D341Med (cell line): ENCODE data around the gene CCDC24.

Experiments used
- DNase-seq: peaks from one replicate; pipeline ENCODE4 v3.0.0; 2012; ENCODE audit warnings: low spot score

CCDC24 gene

DNA sequence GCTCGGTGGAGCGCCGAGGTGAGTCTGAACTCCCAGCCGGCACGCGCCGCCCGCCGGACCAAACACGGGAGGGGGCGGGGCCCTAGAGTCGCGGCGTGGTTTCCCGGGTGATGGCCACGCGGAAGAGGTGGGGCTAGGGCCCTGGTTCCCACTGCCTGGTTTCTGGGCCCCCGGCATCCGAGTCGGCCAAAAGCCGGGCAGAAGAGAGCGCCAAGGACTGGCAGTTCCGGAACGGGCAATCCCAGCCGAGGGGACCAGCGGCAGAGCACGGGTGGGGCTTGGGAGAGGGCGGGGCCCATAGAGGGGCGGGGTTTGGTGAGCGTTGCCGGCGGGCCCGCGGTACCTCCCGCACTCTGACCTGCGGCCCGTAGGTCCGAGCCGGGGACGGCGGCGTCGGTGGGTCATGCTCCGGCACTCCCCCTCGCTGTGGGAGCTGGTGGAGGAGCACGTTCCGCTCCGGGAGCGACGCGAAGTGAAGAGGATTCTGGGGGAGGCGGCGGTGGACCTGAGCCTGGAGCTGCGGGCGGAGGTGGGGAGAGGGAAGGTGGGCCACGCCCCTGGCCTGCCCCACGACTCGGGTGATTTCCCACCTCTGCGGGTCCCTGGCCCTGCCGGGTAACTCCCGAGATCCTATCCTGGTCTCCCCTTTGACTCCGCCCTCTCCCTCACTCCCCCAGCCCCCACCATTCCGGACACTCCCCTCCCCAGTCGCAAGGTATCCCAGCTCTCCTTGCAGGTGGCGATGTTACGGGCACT lies at the start of gene CCDC24:
TSS of gene CCDC24 (plus strand) at position 124 of the 756 bp plus-strand sequence. CDS start at position 404, 280 bp downstream.
- peak; percentile 84 for DNase-seq

DNA sequence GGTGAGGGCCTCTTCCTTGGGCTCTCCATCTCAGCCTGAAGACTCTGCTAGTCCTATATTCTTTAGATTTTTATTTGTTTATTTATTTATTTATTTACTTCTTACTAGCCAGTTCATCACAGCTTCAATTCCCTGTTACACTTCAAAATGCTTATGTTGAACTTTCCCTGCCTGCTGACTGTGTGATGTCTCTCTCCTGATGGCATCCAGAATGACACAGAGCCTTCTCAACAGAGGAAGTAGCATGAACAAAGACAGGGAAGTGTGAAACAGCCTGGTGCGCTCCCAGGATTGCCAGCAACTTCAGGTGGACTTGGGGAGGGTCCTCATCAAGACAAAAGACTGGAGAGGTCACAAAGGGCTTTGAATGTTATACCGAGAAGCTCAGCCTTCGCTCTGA lies 49.0 kb upstream of the CCDC24 start:
- DNase-seq, result no peak

DNA sequence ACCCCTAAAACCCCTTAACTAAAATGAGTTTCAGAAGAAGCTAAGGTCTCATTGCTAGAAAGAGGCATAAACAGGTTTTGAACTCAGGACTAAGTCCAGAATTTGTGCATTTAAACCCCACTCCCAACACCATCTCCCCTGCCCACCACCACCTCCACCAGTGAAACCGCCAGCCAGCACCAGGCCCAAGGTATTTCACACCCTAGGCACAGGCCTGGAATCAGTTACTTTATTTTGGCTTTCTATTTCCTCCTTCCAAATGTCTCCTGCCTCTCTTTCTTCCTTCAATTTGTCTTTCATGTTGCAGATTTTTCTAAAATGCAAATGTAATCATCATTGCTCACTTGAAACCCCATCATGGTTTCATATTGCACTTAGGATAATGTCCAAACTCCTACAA lies 46.5 kb upstream of the CCDC24 start:
- no peak for DNase-seq

DNA sequence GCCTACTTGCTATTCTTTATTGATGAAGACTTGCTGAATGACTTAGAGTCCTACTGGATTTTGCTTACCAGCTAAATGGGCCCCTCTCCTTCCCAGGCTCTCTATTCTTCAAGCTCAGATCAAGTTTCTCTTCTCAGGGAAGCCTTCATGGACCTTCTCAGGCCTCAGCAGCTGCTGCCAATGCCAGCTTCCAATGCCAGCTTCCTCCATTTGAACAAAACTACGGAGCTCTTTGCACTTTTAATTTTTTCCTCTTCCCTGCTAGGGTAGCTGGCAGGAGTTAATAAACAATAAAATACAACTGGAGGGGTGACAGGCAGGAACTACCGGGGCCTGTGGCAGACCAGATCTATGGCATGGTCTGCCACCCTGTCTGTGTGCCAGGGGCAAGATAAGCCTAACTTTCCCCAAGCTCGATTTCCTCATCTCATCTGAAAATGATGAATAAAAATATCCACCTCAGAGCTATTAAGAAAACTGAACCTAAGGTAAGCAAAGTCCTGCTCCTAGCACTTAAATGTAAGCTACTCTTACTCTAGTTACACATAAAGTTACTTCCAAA lies 45.6 kb upstream of the CCDC24 start:
- DNase-seq, result no peak

DNA sequence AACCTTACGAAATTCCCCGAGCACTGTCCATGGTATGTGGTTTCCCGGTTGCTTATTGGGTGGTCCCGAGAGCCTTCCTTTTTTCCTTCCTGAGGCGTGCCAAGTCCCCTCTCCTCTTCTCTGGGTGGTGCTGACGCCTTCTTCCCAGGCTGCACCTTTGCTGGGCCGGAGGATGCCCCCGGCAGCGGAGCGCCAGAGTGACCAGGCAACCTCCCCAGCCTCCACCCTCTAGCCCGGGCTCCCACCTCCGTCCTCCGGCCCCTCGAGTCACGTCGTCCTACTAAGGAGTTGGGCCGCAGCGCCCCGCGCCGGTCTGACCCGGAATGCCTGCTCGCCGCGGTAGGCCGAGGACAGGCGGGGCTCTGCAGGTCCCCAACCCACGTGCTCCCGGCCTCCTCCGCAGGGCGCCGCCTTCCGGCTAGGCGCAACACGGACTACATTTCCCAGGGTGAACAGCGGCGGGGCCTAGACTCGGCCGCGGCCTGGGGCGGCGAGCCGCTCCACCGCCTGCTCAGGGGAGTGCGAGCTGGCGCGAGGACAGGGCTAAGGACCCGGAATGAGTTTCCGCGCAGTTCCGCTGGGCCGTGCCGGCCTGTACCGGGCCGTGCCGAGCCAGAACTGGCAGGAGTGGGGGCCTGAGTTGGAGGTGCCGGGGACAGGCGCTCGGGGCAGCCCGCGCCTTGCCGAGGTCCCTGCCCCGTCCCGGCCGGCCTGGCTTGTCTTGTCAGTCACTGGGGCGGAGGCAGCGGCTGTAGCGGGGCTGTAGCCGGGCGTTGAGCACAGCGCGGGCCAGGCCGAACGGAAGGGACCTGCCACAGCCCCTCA lies 45.0 kb upstream of the CCDC24 start, which contains the start of gene IPO13:
TSS of gene IPO13 (plus strand) at position 715 of the 825 bp plus-strand sequence. CDS start 651 bp downstream, outside the sequence.
- peak; percentile 97 for DNase-seq

DNA sequence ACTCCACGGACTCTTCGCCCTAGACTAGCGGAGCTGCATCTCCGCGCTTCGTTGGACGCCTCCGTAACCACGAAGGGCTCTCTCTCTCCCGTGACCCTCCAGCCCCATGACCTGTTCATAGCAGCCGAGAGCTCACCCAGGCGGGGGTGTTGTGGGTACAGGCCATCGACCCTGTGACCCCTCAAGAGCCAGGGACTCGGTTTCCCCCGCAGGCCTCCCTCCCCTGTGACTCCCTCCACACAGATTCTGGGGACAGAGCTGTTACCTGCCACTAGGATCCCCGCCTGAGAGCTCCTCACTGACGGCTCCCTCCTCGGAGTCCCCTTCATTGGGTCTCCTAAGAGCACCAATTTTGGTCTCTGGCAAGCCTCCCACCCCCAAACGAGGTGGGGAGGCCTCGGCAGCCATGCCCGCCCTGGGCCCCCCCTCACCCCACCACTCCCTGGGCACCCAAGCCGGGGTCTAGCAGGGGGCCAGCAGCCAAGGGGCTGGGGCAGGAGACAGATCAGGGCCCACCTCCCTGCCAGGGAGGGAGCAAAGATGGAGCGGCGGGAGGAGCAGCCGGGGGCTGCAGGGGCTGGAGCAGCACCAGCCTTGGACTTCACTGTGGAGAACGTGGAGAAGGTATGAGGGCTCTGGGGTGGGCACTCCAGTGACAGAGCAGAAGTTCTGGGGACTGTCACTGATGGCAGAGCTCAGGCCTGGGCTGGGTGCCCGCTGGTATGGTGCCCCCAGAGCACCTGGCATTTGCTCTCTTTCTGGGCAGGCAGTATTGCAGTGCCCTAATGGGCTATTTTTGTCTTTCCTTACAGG lies 44.1 kb upstream of the CCDC24 start:
- DNase-seq, result peak; percentile 38

DNA sequence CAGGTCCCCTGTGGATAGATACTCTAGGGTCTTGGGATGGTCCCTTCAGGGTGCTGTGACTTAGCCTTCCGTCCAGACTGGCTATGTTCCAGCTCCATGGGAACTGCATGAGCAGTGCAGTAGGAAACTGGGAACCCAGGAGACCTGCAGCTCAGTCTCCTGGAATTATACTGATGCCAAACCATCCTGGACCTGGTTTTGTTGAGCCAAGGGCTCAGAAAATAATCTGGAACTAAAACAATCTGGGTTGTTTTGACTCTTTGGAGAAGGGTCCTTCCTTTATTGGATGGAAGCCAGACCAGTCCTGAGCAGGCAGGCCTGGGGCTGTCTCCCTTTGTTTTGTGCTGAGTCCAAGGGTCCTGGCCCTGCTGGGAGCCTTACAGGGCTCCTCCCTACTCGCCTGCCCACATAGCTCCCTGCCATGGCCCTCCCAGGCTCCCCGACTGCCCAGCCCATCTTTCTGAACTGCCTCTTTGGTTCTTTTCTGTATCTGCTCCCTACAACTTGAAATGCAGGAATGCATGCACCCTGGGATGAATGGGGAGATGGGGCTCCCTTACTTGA lies 43.4 kb upstream of the CCDC24 start:
- no peak for DNase-seq

DNA sequence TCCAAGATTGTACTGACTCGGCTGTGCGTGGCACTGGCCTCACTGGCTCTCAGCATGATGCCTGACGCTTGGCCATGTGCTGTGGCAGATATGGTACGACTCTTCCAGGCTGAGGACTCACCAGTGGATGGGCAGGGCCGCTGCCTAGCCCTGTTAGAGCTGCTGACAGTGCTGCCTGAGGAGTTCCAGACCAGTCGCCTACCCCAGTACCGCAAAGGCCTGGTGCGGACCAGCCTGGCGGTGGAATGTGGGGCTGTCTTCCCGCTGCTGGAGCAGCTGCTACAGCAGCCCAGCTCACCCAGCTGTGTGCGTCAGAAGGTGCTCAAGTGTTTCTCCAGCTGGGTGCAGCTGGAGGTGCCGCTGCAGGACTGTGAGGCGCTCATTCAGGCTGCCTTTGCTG lies 41.7 kb upstream of the CCDC24 start:
- no peak for DNase-seq

DNA sequence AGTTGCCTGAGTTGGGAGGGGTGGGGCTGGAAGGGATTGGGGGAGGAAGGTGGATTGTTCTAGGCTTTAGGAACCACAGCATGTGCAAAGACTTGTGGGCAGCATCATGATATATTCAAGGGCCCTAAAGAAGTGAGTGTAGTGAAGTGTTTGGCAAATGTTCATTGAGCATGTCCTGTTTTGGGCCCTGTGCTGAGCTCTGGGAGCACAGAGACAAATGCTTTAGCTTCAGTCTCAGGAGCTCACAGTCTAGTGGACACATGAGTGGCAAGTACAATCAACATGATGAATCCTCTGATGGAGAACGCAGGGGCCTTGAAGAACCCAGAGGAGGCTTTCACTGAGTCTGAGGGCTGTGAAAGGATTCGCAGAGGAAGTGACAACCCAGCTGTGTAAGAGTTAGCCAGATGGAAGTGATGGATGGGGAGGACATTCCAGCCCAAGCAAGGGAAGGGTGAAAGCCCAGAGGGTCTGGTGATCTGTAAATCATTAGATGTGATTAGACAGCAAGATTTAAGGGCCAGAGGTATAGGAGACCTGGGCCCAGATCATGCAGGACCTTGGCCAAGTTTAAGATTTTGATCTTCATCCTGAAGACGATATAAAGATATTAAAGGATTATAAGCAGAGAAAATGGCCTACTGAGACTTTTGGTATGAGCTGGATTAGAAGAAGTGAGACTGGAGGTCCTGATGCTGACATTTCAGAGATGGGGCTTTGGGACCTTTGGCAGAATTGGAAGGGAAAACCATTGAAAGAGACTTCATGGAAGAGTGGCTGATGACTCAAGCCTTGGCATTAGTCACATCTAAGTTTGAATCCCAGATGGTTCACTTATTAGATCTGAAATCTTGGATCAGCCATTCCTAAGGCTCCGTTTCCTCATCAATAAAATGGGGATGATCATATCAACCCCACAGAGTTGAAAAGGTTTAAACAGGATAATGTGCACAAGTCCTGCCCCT lies 40.1 kb upstream of the CCDC24 start:
- no peak for DNase-seq

DNA sequence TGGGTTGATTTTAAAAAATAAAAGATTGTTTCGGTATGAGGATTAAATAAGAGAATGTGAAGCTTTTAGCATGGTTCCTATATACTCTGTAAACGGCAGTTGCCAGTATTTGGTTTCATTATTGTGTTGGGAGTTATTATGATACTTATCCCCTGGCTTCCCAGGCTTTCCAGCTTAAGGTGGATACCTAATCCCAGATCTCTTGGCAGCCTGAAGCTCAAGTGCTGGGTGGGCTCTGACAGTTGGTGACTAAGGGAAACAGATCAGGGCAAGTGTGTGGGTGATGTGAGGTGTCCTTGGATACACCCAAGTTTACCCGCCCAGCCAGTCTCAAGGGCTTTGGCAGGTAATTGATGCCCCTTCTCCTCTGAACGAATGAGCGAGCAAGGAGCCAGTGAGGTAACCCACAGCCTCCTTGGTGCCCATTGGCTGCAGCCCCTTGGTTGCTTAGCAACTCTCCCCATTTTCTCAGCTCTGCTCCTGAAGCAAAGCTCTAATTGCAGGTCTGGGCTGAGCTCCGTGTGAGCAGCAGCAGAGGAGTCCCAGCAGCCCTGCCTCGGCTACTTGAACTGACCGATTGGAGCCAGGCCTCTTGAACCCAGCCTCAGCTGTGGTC lies 38.6 kb upstream of the CCDC24 start:
- peak; percentile 90 for DNase-seq

DNA sequence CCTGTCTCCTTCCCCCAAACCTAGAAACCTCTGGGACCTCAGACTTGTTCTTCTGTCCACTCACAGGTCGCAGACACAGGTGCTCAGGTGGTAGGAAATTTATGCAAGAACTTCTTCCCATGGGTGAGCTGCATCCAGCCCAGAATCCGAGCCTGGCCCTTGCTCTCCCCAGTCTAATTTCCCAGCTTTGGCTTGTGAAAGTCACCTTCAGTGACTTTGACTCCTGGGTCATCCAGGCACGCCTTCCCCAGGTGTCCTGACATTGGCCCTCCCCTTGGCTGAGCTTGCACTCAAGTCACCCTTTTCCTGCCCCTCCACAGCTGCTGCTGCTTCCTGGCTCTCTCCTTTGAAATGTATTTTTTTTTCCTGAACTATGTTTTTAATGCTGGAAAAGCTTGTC lies 38.0 kb upstream of the CCDC24 start:
- DNase-seq, result peak; percentile 30

DNA sequence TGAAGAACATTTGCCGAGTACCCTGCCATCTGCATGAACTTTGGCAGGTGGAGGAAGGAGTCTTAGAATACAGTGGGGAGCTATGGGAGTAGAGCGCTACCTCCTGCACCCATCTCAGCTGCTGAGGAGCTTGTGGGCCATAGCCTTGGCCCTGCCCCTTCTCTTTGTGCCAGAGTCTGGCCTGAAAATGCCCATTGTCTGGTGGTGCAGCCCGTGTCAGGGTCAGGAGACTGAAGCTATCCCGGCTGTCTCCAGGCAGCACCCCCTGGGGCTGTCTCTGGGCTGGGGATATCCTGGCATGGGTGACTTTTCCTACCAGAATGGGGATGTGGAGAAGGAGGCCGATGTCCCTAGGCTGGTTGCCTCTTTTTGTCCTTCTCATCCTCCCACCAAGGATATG lies 37.4 kb upstream of the CCDC24 start:
- no peak for DNase-seq

DNA sequence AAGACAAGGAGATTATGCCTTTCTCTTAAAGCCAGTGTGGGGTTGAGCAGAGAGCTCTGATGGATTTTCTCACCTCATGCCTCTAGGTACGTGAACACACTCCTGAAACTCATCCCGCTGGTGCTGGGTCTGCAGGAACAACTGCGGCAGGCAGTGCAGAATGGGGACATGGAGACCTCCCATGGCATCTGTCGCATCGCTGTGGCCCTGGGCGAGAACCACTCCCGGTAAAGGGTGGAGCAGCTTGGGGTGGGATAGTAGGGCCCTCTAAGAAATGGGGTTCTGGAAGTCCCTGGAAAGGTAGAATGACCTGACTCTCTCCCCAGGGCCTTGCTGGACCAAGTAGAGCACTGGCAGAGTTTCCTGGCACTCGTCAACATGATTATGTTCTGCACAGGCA lies 35.2 kb upstream of the CCDC24 start:
- no peak for DNase-seq

DNA sequence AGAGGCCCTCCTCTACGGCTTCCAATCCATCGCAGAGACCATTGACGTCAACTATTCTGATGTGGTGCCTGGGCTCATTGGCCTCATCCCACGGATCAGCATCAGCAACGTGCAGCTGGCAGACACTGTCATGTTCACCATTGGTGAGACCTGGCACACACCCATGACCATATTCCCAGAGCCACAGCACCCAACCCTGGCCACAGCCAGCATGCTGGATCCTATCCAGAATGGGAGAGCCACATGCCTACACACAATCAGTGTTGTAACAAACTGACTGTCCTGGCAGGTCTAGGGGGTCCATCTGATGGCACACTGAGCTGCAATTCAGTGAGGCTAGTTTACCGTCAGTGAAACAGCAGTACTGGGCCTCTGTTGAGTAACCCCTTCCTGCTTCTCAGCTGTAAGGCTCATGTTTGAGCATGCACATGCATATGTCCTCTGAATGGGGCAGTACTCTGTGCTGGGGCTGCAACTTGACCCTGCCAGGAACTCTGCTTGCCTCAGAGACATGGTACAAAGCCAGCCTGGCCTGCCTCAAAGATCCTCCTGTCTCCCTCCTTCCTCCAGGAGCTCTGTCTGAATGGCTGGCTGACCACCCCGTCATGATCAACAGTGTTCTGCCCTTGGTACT lies 33.9 kb upstream of the CCDC24 start:
- DNase-seq, result no peak

DNA sequence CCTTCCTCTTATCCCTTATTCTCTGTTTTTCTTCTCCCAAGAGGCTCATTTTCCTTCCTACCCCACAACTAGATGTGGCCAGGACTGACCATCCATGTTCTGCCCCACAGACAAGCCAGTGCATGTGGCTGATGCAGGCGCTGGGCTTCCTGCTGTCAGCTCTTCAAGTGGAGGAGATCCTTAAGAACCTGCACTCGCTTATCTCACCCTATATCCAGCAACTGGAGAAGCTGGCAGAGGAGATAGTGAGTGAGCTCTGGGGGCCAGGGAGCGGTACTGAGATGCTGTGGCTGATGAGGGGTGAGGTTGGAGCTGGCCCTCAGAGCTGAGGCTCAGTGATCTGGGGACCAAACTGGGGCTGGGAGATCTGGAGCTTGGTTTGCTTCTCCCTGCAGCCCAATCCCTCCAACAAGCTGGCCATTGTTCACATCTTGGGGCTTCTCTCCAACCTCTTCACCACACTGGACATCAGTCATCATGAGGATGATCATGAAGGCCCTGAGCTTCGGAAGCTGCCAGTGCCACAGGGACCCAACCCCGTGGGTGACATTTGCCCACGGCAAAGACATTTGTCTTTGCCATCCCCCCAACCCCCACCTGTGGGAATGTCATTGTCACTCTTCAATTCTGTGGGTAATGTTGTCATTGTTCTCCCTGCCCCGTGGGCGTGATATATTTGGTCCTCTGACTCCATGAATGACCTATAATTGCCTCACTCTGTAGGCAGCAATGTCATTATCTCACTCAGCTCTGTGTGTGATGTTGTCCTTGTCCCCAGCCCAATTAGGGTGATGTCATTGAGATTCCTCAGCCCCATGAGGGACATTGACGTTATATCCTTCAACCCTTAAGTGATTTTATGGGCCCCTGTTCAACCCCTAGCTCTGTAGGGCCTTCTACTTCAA lies 32.8 kb upstream of the CCDC24 start:
- DNase-seq, result no peak

DNA sequence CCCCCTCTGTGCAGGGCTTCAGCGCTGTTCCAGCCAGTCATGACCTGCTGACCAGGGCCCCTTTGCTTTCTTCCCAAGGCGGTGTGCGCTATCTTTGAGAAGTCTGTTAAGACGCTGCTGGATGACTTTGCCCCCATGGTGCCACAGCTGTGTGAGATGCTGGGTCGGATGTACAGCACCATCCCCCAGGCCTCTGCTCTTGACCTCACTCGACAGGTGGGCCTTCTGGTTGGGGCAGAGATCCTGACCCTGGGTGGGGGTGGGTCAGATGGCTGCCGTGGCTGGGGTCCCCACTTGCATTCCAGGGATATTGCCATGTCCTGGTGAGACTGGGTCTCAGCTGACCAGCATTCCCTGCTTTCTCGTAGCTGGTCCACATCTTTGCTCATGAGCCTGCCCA lies 30.6 kb upstream of the CCDC24 start:
- no peak for DNase-seq

DNA sequence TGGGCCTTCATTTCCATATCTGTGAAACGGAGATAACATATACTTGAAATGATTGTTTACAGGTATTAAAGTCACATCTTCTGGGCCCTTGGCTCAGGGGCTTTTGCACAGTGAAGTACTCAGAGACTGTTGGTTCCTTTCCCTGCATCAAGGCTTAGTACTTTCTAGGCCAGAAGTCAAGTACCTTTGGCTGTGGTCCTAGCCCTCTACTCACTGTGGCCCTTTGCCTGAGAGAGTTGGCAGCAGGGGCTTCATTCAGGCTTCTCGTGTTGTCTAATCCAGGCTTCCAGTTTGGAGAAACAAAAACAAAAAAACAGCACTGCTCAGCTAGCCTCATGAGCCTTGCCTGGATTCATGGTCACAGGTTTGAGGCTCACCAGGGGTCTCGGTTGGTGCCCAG lies 29.7 kb upstream of the CCDC24 start:
- DNase-seq, result no peak

DNA sequence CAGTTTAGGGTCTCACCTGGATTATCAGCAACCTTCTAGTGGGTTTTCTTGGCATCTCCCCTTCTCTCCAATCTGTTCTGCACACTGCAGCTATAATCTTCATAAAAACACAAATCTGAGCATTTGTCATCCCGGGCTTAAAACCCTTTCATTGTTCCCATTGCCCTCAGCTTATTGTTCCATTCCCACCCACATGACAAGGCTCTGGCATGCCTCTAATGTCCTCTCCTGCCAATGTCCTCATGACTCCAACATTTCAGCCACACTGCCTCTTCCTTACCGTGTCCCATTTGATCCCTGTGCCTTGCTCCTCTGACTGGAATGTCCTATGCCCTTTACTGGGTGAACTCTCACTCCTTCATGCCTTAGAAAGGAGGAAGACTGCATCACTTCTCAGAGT lies 29.1 kb upstream of the CCDC24 start:
- no peak for DNase-seq

DNA sequence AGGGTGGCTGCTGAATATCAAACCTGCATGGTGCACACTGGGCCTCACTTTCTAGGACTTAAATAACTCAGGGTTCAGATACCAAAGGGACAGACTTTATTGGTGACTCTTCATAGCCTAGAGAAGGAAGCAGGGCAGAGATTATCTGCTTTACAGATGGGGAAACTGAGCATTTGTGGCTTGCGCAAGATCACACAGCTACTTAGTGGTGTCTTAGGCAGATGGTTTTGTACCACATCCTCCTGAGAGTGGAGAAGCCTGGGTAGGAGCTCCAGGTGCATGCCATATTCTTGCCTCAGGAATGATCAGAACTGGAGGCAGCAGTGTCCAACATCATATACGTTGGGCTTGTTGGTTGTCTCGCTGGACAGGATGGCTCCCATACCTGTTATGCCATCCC lies 28.4 kb upstream of the CCDC24 start:
- no peak for DNase-seq
